Measurements from ENCODE around the gene CSNK2A2. TPM values are rescaled to one million over a fixed set of nuclear protein-coding genes. Genes with fewer than 3 reads are reported as not detected.

CSNK2A2 gene
- total and polyA plus RNA-seq, 9 of the 15 experiments (the other 6 are each of a cell fraction or from before 2014, with no cell fraction given), result 20.8 to 109 (median 44.7) TPM

GRCh38 chr16:58187092-58187491 lies 10.8 kb downstream of the CSNK2A2 start:
- Histone ChIP-seq H3K9ac (ENCODE audit: insufficient read depth in 1 of 2, low read depth in 2 of 2, low read length in 2 of 2) (no peak overlapping the region), H3K79me2 (ENCODE audit: control insufficient read depth, insufficient read depth, low read length) (peaks cover 24% of the 10 kb centered on the region), H3K36me3 (ENCODE audit: control insufficient read depth, insufficient read depth, low read length) (peaks cover 90% of the 10 kb centered on the region), H3K9me1 (ENCODE audit: control insufficient read depth, insufficient read depth, low read length) (no peaks in the 10 kb centered on the region), H3K9me3 (replicated peaks; ENCODE audit: control insufficient read depth, insufficient read depth, low read depth, low read length) (no peaks in the 10 kb centered on the region), H4K20me1 (replicated peaks; ENCODE audit: control insufficient read depth, insufficient read depth, low read length) (no peaks in the 10 kb centered on the region), H2AFZ (ENCODE audit: low read depth, low read length) (no peak overlapping the region), H3K27me3 (ENCODE audit: control insufficient read depth in 2 of 2, insufficient read depth in 2 of 2, low read length in 2 of 2) (no peaks in the 10 kb centered on the region), H3K4me3 (no peak overlapping the region), H3K4me1 (replicated peaks in 1 of 2; ENCODE audit: control insufficient read depth in 2 of 2, insufficient read depth in 2 of 2, low read length in 2 of 2) (no peaks in the 10 kb centered on the region), H3K27ac (ENCODE audit: extremely low read depth, low read depth, low read length) (no peak overlapping the region), H3K4me2 (ENCODE audit: insufficient read depth, low read length) (no peak overlapping the region)
- ChIA-PET POLR2A (interaction anchor here (0.7 to 3.3 kb wide), 3 partner anchors 8 to 13 kb away, joined by 3 to 12 read pairs (median 11); no protein-coding TSS in a partner anchor), CTCF (ENCODE audit: low intra/inter-chr PET ratio) (no interaction called here)
- DNase-seq (ENCODE audit: extremely low read depth in 1 of 4, low spot score in 3 of 4) (no peak), FAIRE-seq (no peak), ATAC-seq (no peak)
- BruUV-seq (replicated peaks), result no TSS peak
- in situ Hi-C loops (cut with MboI) (no loop called here), intact Hi-C loops (cut with micrococcal nuclease) (no loop called here)
- TF ChIP-seq BRF2 (IDR thresholded peaks at IDR 0.05; ENCODE audit: borderline replicate concordance, insufficient read depth, insufficient read length), result no peak
- TF ChIP-seq MYC (IDR thresholded peaks at IDR 0.05; ENCODE audit: low read depth, low read length), result no peak
- TF ChIP-seq MYC (CRISPR knock-in tag; IDR thresholded peaks at IDR 0.05; ENCODE audit: borderline replicate concordance, low read depth), result no peak
- no peak for TF ChIP-seq SFPQ (IDR thresholded peaks at IDR 0.05; ENCODE audit: low read depth, low read length)
- TF ChIP-seq ETS2 (tag; IDR thresholded peaks at IDR 0.05; ENCODE audit: borderline replicate concordance, poor library complexity, severe bottlenecking), result no peak
- TF ChIP-seq FOXK1 (CRISPR knock-in tag; IDR thresholded peaks at IDR 0.05; ENCODE audit: borderline replicate concordance), result no peak
- TF ChIP-seq SNAPC5 (CRISPR knock-in tag; IDR thresholded peaks at IDR 0.05), result no peak
- no peak for TF ChIP-seq POLR2AphosphoS5 (IDR thresholded peaks at IDR 0.05; ENCODE audit: control insufficient read depth, insufficient read depth, low read depth, low read length)
- no peak for TF ChIP-seq PURB (CRISPR knock-in tag; IDR thresholded peaks at IDR 0.05; ENCODE audit: low read depth)
- TF ChIP-seq NKRF (IDR thresholded peaks at IDR 0.05; ENCODE audit: borderline replicate concordance), result no peak
- TF ChIP-seq ZNF511 (CRISPR knock-in tag; IDR thresholded peaks at IDR 0.05), result no peak
- TF ChIP-seq SOX6 (IDR thresholded peaks at IDR 0.05), result no peak
- TF ChIP-seq HLTF (IDR thresholded peaks at IDR 0.05), result no peak
- no peak for TF ChIP-seq ARID2 (IDR thresholded peaks at IDR 0.05)
- no peak for TF ChIP-seq FOXA1 (IDR thresholded peaks at IDR 0.05; ENCODE audit: borderline replicate concordance)

Measured in K562 (cell line).